Measurements from ENCODE around the gene NOXA1. TPM values are rescaled to one million over a fixed set of nuclear protein-coding genes. Genes with fewer than 3 reads are reported as not detected.

NOXA1 gene
- polyA plus RNA-seq, 6 donors from 2014 or later = 1.3 to 2.3 (median 1.6) TPM; not detected in 1

GRCh38 chr9:137477778-137478612 lies 54.8 kb downstream of the NOXA1 start:
- DNase-seq = no peak
- no peak for ATAC-seq (ENCODE audit: low read depth in 2 of 2)
- no peak overlapping the region for H3K27ac Mint-ChIP-seq
- H3K36me3 Mint-ChIP-seq = peaks cover 20 to 29% of the 10 kb centered on the region in 2 donors
- H3K4me1 Mint-ChIP-seq = peaks cover 0 to 4% (median 3%) of the 10 kb centered on the region in 3 donors
- no peak overlapping the region for H3K4me3 Mint-ChIP-seq
- H3K9me3 Mint-ChIP-seq = peaks cover 14 to 30% (median 19%) of the 10 kb centered on the region in 7 donors
- no peaks in the 10 kb centered on the region for H3K27me3 Mint-ChIP-seq

- no peak for ATAC-seq (ENCODE audit: low read depth in 2 of 2)
- Mint-ChIP-seq H3K9me3 (peaks cover 12 to 24% (median 17%) of the 10 kb centered on the region in 7 donors), H3K36me3 (peaks cover 14 to 23% of the 10 kb centered on the region in 2 donors), H3K4me3 (no peak overlapping the region), H3K27me3 (no peaks in the 10 kb centered on the region), H3K4me1 (peaks cover 0 to 4% (median 3%) of the 10 kb centered on the region in 3 donors), H3K27ac (no peak overlapping the region)
- no peak for DNase-seq
These were observed 55.4 kb downstream of the NOXA1 start for GRCh38 chr9:137478613-137478961.

GRCh38 chr9:137478962-137479861 lies 56.0 kb downstream of the NOXA1 start:
- no peak for ATAC-seq (ENCODE audit: low read depth in 2 of 2)
- peaks cover 12 to 17% of the 10 kb centered on the region in 2 donors for H3K36me3 Mint-ChIP-seq
- no peaks in the 10 kb centered on the region for H3K27me3 Mint-ChIP-seq
- no peak overlapping the region for H3K27ac Mint-ChIP-seq
- peaks cover 10 to 18% (median 13%) of the 10 kb centered on the region in 7 donors for H3K9me3 Mint-ChIP-seq
- no peak for DNase-seq
- no peak overlapping the region for H3K4me3 Mint-ChIP-seq
- peaks cover 0 to 4% (median 3%) of the 10 kb centered on the region in 3 donors for H3K4me1 Mint-ChIP-seq

- H3K4me3 Mint-ChIP-seq = no peak overlapping the region
- no peak overlapping the region for H3K27ac Mint-ChIP-seq
- peaks cover 6 to 13% (median 8%) of the 10 kb centered on the region in 7 donors for H3K9me3 Mint-ChIP-seq
- DNase-seq (no peak), ATAC-seq (ENCODE audit: low read depth in 2 of 2) (no peak)
- H3K36me3 Mint-ChIP-seq = peaks cover 9 to 12% of the 10 kb centered on the region in 2 donors
- H3K4me1 Mint-ChIP-seq = peaks cover 0 to 4% (median 3%) of the 10 kb centered on the region in 3 donors
- no peaks in the 10 kb centered on the region for H3K27me3 Mint-ChIP-seq
These were observed 56.9 kb downstream of the NOXA1 start for GRCh38 chr9:137479892-137480685.

GRCh38 chr9:137480686-137481683 lies 57.8 kb downstream of the NOXA1 start:
- H3K4me1 Mint-ChIP-seq = peaks cover 0 to 4% (median 3%) of the 10 kb centered on the region in 3 donors
- peaks cover 4 to 6% of the 10 kb centered on the region in 2 donors for H3K36me3 Mint-ChIP-seq
- no peak for ATAC-seq (ENCODE audit: low read depth in 2 of 2)
- peak overlapping the region in 1 of 6 donors; percentile 89 for H3K27ac Mint-ChIP-seq
- H3K4me3 Mint-ChIP-seq = no peak overlapping the region
- H3K27me3 Mint-ChIP-seq = no peaks in the 10 kb centered on the region
- peaks cover 0 to 7% (median 3%) of the 10 kb centered on the region in 7 donors for H3K9me3 Mint-ChIP-seq
- DNase-seq = no peak

GRCh38 chr9:137482094-137482781 lies 59.0 kb downstream of the NOXA1 start:
- peaks cover 0 to 2% (median 0%) of the 10 kb centered on the region in 7 donors for H3K9me3 Mint-ChIP-seq
- H3K36me3 Mint-ChIP-seq = no peaks in the 10 kb centered on the region
- peak overlapping the region in 1 of 6 donors; percentile 47 for H3K27ac Mint-ChIP-seq
- H3K27me3 Mint-ChIP-seq = no peaks in the 10 kb centered on the region
- ATAC-seq (ENCODE audit: low read depth in 2 of 2) (no peak), DNase-seq (no peak)
- H3K4me3 Mint-ChIP-seq = no peak overlapping the region
- H3K4me1 Mint-ChIP-seq = peaks cover 0 to 4% (median 3%) of the 10 kb centered on the region in 3 donors

Other genes with a start within 250 kb of the NOXA1 start
- gene ANAPC2, start 234.8 kb upstream of the NOXA1 start, polyA plus RNA-seq (ENCODE audit: low read depth in 6 of 6) = 1 to 10 TPM; 6.1 to 9.3 (median 7.5) TPM
- gene SSNA1, start 234.7 kb upstream of the NOXA1 start, polyA plus RNA-seq (ENCODE audit: low read depth in 6 of 6) = 100 to 1,000 TPM; 112 to 145 (median 132) TPM
- 1 to 10 TPM in 1 of 6 donors, under 1 TPM in 5; 0.21 to 1.1 (median 0.48) TPM for gene TPRN, start 222.7 kb upstream of the NOXA1 start, polyA plus RNA-seq (ENCODE audit: low read depth in 6 of 6)
- gene TMEM203, start 217.7 kb upstream of the NOXA1 start, polyA plus RNA-seq (ENCODE audit: low read depth in 6 of 6) = 100 to 1,000 TPM; 119 to 191 (median 142) TPM
- gene NDOR1, start 217.7 kb upstream of the NOXA1 start, polyA plus RNA-seq (ENCODE audit: low read depth in 6 of 6) = 1 to 10 TPM; 4.4 to 9.3 (median 5.2) TPM
- under 1 TPM in 1 of 6 donors, not detected in 5; 0.30 TPM for gene RNF208, start 201.2 kb upstream of the NOXA1 start, polyA plus RNA-seq (ENCODE audit: low read depth in 6 of 6)
- not detected for gene CYSRT1, start 198.2 kb upstream of the NOXA1 start, polyA plus RNA-seq (ENCODE audit: low read depth in 6 of 6)
- gene RNF224, start 195.9 kb upstream of the NOXA1 start, polyA plus RNA-seq (ENCODE audit: low read depth in 6 of 6) = not detected
- not detected for gene SLC34A3, start 192.5 kb upstream of the NOXA1 start, polyA plus RNA-seq (ENCODE audit: low read depth in 6 of 6)
- 10 to 100 TPM; 22.7 to 53.2 (median 40.2) TPM for gene TUBB4B, start 182.1 kb upstream of the NOXA1 start, polyA plus RNA-seq (ENCODE audit: low read depth in 6 of 6)
- gene STPG3, start 172.1 kb upstream of the NOXA1 start, polyA plus RNA-seq (ENCODE audit: low read depth in 6 of 6) = not detected
- 10 to 100 TPM; 23.5 to 37.8 (median 27.2) TPM for gene NELFB, start 168.1 kb upstream of the NOXA1 start, polyA plus RNA-seq (ENCODE audit: low read depth in 6 of 6)
- gene TOR4A, start 145.7 kb upstream of the NOXA1 start, polyA plus RNA-seq (ENCODE audit: low read depth in 6 of 6) = 1 to 10 TPM; 2.4 to 6.2 (median 4.1) TPM
- under 1 TPM in 1 of 6 donors, not detected in 5; 0.37 TPM for gene NRARP, start 121.1 kb upstream of the NOXA1 start, polyA plus RNA-seq (ENCODE audit: low read depth in 6 of 6)
- gene EXD3, start 231 bp upstream of the NOXA1 start, polyA plus RNA-seq (ENCODE audit: low read depth in 6 of 6) = 1 to 10 TPM in 5 of 6 donors, not detected in 1; 2.3 to 7.5 (median 4.5) TPM
- not detected for gene ENTPD8, start 18.0 kb downstream of the NOXA1 start, polyA plus RNA-seq (ENCODE audit: low read depth in 6 of 6)
- 1 to 10 TPM in 5 of 6 donors, not detected in 1; 2.7 to 7.6 (median 3.7) TPM for gene NSMF, start 35.9 kb downstream of the NOXA1 start, polyA plus RNA-seq (ENCODE audit: low read depth in 6 of 6)
- 1 to 10 TPM; 3.0 to 6.5 (median 5.8) TPM for gene PNPLA7, start 127.0 kb downstream of the NOXA1 start, polyA plus RNA-seq (ENCODE audit: low read depth in 6 of 6)
- gene MRPL41, start 128.5 kb downstream of the NOXA1 start, polyA plus RNA-seq (ENCODE audit: low read depth in 6 of 6) = 10 to 100 TPM; 13.7 to 21.6 (median 19.9) TPM
- 10 to 100 TPM; 19.1 to 53.9 (median 32.6) TPM for gene DPH7, start 155.5 kb downstream of the NOXA1 start, polyA plus RNA-seq (ENCODE audit: low read depth in 6 of 6)
- 10 to 100 TPM in 1 of 6 donors, 1 to 10 TPM in 5; 4.2 to 13.3 (median 7.2) TPM for gene ZMYND19, start 167.1 kb downstream of the NOXA1 start, polyA plus RNA-seq (ENCODE audit: low read depth in 6 of 6)
- gene ARRDC1, start 182.3 kb downstream of the NOXA1 start, polyA plus RNA-seq (ENCODE audit: low read depth in 6 of 6) = 10 to 100 TPM; 30.3 to 65.5 (median 40.0) TPM
- 10 to 100 TPM in 5 of 6 donors, 1 to 10 TPM in 1; 6.7 to 45.0 (median 31.5) TPM for gene EHMT1, start 195.6 kb downstream of the NOXA1 start, polyA plus RNA-seq (ENCODE audit: low read depth in 6 of 6)

Data from naive B cell (primary cell).